ENCODE data around the gene ALDH2.
A peak's percentile ranks its signal among the peaks of the same experiment; 100 is the strongest.
"Not testable (repeated sequence)": the region's sequence is repeated elsewhere in the genome, so short reads cannot be mapped to it uniquely, and the experiment has no call there.

ALDH2 gene

DNA sequence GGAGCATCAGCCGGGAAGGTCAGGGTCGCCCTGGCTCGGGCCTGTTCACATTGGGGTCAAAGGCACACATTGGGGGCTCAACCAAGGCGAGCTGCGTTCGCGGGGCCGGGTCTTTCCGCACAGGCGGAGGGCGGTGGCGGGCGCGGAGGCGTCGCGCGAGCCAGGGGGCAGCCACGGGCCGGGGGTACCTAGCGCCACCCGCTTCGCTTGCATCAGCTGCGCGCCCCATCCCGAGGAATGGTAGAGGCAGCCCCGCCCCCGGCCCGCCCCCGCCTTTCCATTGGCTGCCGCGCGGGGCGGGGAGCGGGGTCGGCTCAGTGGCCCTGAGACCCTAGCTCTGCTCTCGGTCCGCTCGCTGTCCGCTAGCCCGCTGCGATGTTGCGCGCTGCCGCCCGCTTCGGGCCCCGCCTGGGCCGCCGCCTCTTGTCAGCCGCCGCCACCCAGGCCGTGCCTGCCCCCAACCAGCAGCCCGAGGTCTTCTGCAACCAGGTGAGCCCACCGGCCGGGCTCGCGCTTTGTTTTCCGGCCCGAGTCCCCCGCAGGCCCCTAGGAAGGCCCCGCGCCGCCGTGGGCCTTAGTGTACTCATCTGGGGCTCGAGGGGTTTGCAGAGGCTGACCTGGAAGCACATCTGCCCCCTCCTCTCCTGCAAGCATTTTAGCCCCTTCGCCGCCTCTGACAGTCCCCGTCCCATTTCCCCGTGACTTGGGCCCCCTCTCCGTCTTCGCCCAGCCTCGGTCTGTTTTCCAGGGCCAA is at the start of gene ALDH2:
ALDH2 (plus strand) TSS at position 326 of the 754 bp plus-strand sequence; CDS start at position 376, 50 bp downstream.
- no peak within 1 kb of the TSS for H3K27ac Mint-ChIP-seq (ENCODE audit: low read depth)
- no peaks in the 10 kb centered on the region for H3K36me3 Mint-ChIP-seq (ENCODE audit: insufficient read depth)
- DNase-seq (ENCODE audit: low spot score in 2 of 2) (no peak), ATAC-seq (replicated peaks; ENCODE audit: extremely low read depth, poor library complexity, severe bottlenecking) (peak; percentile 10)
- H3K4me1 Mint-ChIP-seq, result peaks cover 15% of the 10 kb centered on the region
- H3K9me3 Mint-ChIP-seq, result no peaks in the 10 kb centered on the region
- H3K4me3 Mint-ChIP-seq, result peak within 1 kb of the TSS; percentile 76
- peaks cover 70% of the 10 kb centered on the region for H3K27me3 Mint-ChIP-seq

DNA sequence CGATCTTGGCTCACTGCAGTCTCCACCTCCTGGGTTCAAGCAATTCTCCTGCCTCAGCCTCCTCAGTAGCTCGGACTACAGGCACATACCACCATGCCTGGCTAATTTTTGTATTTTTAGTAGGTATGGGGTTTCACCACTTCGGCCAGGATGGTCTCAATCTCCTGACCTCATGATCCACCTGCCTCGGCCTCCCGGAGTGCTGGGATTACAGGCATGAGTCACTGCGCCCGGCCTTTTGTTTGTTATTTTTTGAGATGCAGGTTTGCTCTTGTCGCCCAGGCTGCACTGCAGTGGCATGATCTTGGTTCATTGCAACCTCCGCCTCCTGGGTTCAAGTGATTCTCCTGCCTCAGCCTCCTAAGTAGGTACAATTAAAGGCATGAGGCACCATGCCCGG is 47.4 kb upstream of the ALDH2 start:
- not testable (repeated sequence) for H3K4me1 Mint-ChIP-seq; DNase-seq (ENCODE audit: low spot score in 2 of 2)

DNA sequence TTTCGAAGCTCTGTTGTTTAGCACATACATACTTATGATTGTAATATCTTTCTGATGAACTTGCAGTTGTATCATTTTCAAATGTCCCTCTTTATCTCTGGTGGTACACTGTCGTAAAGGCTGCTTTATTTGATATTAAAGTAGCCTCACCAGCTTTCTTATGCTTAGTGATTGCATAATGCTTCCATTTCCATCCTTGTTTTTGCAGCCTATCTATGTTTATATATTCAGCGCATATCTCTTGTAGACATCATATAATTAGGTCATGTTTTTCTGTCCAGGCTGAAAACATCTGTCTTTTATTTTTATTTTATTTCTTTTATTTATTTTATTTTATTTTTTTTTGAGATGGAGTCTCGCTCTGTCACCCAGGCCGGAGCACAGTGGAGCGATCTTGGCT is 46.3 kb upstream of the ALDH2 start:
- Mint-ChIP-seq H3K36me3 (ENCODE audit: insufficient read depth) (peaks cover 27% of the 10 kb centered on the region), H3K4me3 (no peak overlapping the region), H3K27ac (ENCODE audit: low read depth) (no peak overlapping the region), H3K27me3 (no peaks in the 10 kb centered on the region), H3K4me1 (no peaks in the 10 kb centered on the region), H3K9me3 (no peaks in the 10 kb centered on the region)
- no peak for DNase-seq (ENCODE audit: low spot score in 2 of 2)
- ATAC-seq (replicated peaks; ENCODE audit: extremely low read depth, poor library complexity, severe bottlenecking), result no peak

More for the DNA sequence above, 47.4 kb upstream of the ALDH2 start:
- H3K36me3 Mint-ChIP-seq (ENCODE audit: insufficient read depth), result peaks cover 28% of the 10 kb centered on the region
- H3K4me3 Mint-ChIP-seq; ATAC-seq (replicated peaks; ENCODE audit: extremely low read depth, poor library complexity, severe bottlenecking); H3K9me3 Mint-ChIP-seq; H3K27ac Mint-ChIP-seq (ENCODE audit: low read depth); H3K27me3 Mint-ChIP-seq: not testable (repeated sequence)

DNA sequence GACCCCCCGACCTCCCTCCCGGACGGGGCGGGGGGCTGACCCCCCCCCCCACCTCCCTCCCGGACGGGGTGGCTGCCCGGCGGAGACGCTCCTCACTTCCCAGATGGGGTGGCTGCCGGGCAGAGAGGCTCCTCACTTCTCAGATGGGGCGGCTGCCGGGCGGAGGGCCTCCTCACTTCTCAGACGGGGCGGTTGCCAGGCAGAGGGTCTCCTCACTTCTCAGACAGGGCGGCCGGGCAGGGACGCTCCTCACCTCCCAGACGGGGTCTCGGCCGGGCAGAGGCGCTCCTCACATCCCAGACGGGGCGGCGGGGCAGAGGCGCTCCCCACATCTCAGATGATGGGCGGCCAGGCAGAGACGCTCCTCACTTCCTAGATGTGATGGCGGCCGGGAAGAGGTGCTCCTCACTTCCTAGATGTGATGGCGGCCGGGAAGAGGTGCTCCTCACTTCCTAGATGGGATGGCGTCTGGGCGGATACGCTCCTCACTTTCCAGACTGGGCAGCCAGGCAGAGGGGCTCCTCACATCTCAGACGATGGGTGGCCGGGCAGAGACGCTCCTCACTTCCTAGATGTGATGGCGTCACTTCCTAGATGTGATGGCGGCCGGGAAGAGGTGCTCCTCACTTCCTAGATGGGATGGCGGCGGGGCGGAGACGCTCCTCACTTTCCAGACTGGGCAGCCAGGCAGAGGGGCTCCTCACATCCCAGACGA is 42.9 kb upstream of the ALDH2 start:
- H3K4me3 Mint-ChIP-seq; H3K27me3 Mint-ChIP-seq; H3K9me3 Mint-ChIP-seq; H3K4me1 Mint-ChIP-seq; H3K27ac Mint-ChIP-seq (ENCODE audit: low read depth); ATAC-seq (replicated peaks; ENCODE audit: extremely low read depth, poor library complexity, severe bottlenecking); DNase-seq (ENCODE audit: low spot score in 2 of 2): not testable (repeated sequence)
- H3K36me3 Mint-ChIP-seq (ENCODE audit: insufficient read depth), result peaks cover 19% of the 10 kb centered on the region

DNA sequence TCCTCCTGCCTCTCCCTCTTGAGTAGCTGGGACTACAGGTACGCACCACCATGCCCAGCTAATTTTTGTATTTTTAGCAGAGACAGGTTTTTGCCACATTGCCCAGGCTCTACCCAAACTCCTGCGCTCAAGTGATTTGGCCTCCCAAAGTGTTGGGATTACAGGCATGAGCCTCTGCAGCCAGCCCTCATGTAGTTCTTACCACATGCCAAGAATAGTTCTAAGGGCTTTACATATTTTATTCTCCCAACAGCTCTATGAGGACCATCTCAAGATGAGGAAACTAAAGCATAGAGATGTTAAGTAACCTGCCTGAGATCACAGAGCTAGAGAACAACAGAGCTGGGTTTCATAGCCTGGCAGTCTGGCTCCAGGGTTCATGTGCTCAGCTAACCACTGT is 37.9 kb upstream of the ALDH2 start:
- no peak for ATAC-seq (replicated peaks; ENCODE audit: extremely low read depth, poor library complexity, severe bottlenecking)
- DNase-seq (ENCODE audit: low spot score in 2 of 2), result no peak
- H3K36me3 Mint-ChIP-seq (ENCODE audit: insufficient read depth), result peaks cover 17% of the 10 kb centered on the region
- no peaks in the 10 kb centered on the region for H3K4me1 Mint-ChIP-seq
- H3K27me3 Mint-ChIP-seq, result no peaks in the 10 kb centered on the region
- H3K27ac Mint-ChIP-seq (ENCODE audit: low read depth), result no peak overlapping the region
- H3K9me3 Mint-ChIP-seq, result no peaks in the 10 kb centered on the region
- no peak overlapping the region for H3K4me3 Mint-ChIP-seq

DNA sequence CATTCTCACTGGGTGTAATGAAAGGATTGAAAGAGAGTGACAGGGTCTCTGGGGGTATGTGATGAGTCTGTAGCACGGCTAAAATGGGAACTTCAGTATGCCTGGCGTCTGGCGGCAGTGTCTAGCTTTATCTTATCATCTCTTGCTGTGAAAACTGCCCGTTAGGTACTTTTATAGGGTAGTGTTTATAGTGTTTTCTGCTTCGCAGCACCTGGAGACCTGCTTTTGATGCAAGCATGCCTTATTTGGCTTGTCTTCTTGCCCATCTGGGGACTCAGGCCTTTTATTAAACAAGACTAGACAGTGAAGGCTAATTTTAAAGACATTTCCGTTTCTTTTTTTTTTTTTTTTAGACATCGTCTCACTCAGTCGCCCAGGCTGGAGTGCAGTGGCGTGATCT is 36.3 kb upstream of the ALDH2 start:
- Mint-ChIP-seq H3K36me3 (ENCODE audit: insufficient read depth) (peaks cover 24% of the 10 kb centered on the region), H3K9me3 (no peaks in the 10 kb centered on the region), H3K27me3 (no peaks in the 10 kb centered on the region), H3K4me3 (no peak overlapping the region), H3K4me1 (no peaks in the 10 kb centered on the region), H3K27ac (ENCODE audit: low read depth) (no peak overlapping the region)
- DNase-seq (ENCODE audit: low spot score in 2 of 2) (no peak), ATAC-seq (replicated peaks; ENCODE audit: extremely low read depth, poor library complexity, severe bottlenecking) (no peak)

DNA sequence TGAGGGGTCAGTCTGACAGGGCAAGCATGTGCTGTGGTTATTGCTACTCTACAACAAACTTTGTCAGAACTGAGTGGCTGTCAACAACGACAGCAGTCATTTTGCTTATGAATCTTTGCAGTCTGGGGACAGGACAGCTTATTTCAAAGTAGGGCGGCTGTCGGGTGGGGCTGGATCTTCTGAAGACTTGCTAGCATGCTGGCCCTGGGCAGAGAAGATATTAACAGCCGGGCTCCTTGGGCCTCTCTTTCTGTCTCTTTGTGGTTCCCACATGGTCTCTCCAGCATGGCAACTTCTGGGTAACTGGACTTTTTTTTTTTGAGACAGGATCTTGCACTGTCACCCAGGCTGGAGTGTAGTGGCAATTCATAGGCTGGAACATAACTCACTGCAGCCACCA is 33.9 kb upstream of the ALDH2 start:
- H3K4me1 Mint-ChIP-seq, result no peaks in the 10 kb centered on the region
- H3K4me3 Mint-ChIP-seq, result no peak overlapping the region
- peaks cover 38% of the 10 kb centered on the region for H3K36me3 Mint-ChIP-seq (ENCODE audit: insufficient read depth)
- no peaks in the 10 kb centered on the region for H3K27me3 Mint-ChIP-seq
- DNase-seq (ENCODE audit: low spot score in 2 of 2) (no peak), ATAC-seq (replicated peaks; ENCODE audit: extremely low read depth, poor library complexity, severe bottlenecking) (no peak)
- no peak overlapping the region for H3K27ac Mint-ChIP-seq (ENCODE audit: low read depth)
- H3K9me3 Mint-ChIP-seq, result no peaks in the 10 kb centered on the region

DNA sequence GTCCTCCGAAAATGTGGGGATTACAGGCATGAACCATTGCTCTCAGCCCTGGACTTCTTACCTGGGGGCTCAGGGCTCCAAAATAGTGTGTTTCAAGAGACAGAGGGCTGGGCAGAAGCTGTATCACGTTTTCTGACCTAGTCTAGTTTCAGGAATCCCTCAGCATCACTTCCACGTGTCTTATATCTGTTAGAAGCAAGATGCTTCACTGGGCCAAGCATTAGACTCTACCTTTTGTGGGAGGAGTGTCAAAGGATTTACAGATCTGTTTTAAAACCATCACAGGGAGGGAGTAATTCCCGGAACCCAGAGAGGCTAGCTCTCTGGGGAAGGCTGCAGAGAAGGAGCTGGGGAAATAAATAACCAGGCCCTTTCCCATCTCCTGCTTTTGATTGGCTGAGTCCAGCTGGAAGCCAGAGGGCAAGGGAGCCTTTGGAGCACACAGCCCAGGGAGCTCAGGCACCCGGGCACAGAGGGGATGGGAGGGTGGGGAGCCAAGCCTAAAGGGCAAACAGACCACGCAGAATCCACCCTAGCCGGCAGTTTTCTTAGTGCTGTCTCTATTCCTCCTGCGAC is 33.3 kb upstream of the ALDH2 start:
- ATAC-seq (replicated peaks; ENCODE audit: extremely low read depth, poor library complexity, severe bottlenecking) (no peak), DNase-seq (ENCODE audit: low spot score in 2 of 2) (no peak)
- Mint-ChIP-seq H3K4me3 (no peak overlapping the region), H3K27ac (ENCODE audit: low read depth) (no peak overlapping the region), H3K27me3 (no peaks in the 10 kb centered on the region), H3K9me3 (no peaks in the 10 kb centered on the region), H3K4me1 (no peaks in the 10 kb centered on the region), H3K36me3 (ENCODE audit: insufficient read depth) (peaks cover 38% of the 10 kb centered on the region)

DNA sequence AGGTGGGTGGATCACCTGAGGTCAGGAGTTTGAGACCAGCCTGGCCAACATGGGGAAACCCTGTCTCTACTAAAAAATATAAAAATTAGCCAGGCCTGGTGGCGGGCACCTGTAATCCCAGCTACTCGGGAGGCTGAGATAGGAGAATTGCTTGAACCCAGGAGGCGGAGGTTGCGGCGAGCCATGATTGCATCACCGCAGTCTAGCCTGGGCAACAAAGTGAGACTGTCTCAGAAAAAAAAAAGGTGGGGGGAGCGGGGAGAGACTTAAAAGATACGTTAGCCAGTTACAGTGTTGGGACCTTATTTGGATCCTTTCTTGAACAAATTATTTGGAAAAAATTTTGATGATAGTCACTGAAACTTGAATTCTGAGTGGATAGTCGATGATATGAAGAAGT is 27.2 kb upstream of the ALDH2 start:
- ATAC-seq (replicated peaks; ENCODE audit: extremely low read depth, poor library complexity, severe bottlenecking); H3K4me1 Mint-ChIP-seq; H3K27ac Mint-ChIP-seq (ENCODE audit: low read depth); DNase-seq (ENCODE audit: low spot score in 2 of 2); H3K9me3 Mint-ChIP-seq; H3K27me3 Mint-ChIP-seq; H3K4me3 Mint-ChIP-seq: not testable (repeated sequence)
- H3K36me3 Mint-ChIP-seq (ENCODE audit: insufficient read depth), result peaks cover 24% of the 10 kb centered on the region

DNA sequence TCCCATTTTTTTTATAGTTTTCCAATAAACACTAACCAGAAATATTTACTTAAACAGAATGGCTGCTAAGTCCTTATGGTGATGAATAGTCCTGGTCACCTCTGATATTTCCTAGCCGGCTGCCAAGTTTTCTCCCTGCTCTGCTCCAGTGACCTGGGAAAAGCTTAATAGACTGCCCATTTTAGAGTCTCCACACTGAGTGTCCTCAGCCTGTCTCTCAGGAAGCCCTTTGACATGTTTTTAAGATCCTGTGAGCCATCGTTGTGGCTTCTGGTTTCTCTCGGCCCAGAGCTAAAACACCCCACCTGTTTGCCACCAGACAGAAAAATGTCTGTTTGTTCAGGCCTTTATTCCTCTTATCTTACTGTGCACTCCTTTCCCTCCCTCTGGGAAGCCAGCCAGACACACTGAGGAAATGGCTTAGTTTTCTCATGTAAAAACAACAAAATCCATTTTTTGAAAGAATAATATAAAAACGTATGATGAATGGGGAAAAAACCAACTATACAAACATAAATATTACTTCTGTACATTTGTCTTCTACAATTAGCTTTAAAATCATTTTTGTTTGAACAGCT is 25.4 kb upstream of the ALDH2 start:
- H3K9me3 Mint-ChIP-seq, result no peaks in the 10 kb centered on the region
- H3K36me3 Mint-ChIP-seq (ENCODE audit: insufficient read depth), result peaks cover 17% of the 10 kb centered on the region
- DNase-seq (ENCODE audit: low spot score in 2 of 2) (no peak), ATAC-seq (replicated peaks; ENCODE audit: extremely low read depth, poor library complexity, severe bottlenecking) (no peak)
- H3K4me3 Mint-ChIP-seq, result no peak overlapping the region
- H3K4me1 Mint-ChIP-seq, result no peaks in the 10 kb centered on the region
- H3K27me3 Mint-ChIP-seq, result no peaks in the 10 kb centered on the region
- peak overlapping the region; percentile 10 for H3K27ac Mint-ChIP-seq (ENCODE audit: low read depth)

DNA sequence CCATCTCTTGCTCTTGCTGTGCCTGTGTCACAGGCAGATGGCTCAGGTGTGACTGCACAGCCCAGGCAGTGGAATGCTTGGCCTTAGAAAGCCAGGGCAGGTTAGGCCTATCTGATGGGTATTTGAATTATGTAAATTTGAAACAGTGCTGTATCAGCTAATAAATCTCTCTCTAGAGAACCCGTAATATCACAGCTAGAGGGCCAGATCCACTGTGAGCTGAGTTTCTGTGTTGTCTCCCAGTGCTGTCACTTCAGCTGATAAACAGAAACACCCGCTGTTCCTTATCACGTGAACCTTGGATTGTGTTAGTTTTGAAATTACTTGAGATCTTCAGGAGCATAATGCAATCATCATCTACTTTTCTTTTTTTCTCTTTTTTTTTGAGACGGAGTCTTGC is 21.5 kb upstream of the ALDH2 start:
- Mint-ChIP-seq H3K4me1 (no peaks in the 10 kb centered on the region), H3K27ac (ENCODE audit: low read depth) (no peak overlapping the region), H3K27me3 (no peaks in the 10 kb centered on the region), H3K4me3 (no peak overlapping the region), H3K36me3 (ENCODE audit: insufficient read depth) (peaks cover 18% of the 10 kb centered on the region), H3K9me3 (no peaks in the 10 kb centered on the region)
- no peak for DNase-seq (ENCODE audit: low spot score in 2 of 2)
- no peak for ATAC-seq (replicated peaks; ENCODE audit: extremely low read depth, poor library complexity, severe bottlenecking)

DNA sequence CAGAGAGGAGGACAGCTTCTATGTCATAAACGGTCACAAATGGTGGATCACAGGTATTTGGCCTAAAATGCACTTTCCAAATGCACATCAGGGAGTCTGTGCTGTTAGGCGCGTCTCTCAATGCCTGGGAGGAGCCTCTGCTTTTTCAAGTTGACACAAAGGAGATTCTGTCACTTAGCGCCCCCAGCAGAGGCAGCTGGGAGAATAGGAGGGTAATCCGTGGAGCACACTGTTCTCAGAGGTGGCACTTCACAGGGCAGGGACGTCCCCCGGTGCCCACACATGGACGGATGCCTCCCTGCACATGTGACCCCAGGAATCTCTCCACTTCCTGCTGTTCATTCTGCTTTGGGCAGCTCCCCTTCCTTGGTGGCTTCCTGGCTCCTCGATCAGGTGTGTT is 19.4 kb upstream of the ALDH2 start:
- DNase-seq (ENCODE audit: low spot score in 2 of 2) (no peak), ATAC-seq (replicated peaks; ENCODE audit: extremely low read depth, poor library complexity, severe bottlenecking) (no peak)
- Mint-ChIP-seq H3K9me3 (no peaks in the 10 kb centered on the region), H3K27me3 (no peaks in the 10 kb centered on the region), H3K36me3 (ENCODE audit: insufficient read depth) (peaks cover 18% of the 10 kb centered on the region), H3K4me1 (no peaks in the 10 kb centered on the region), H3K27ac (ENCODE audit: low read depth) (no peak overlapping the region), H3K4me3 (no peak overlapping the region)

Data from central memory CD8-positive, alpha-beta T cell (primary cell).